ENCODE results near the gene CECR2.
"Not testable (repeated sequence)": the region's sequence is repeated elsewhere in the genome, so short reads cannot be mapped to it uniquely, and the experiment has no call there.

- TF ChIP-seq FOXK2 (IDR thresholded peaks at IDR 0.05); BHLHE40 (IDR thresholded peaks at IDR 0.05; ENCODE audit: borderline replicate concordance); SP1 (IDR thresholded peaks at IDR 0.05); TARDBP (IDR thresholded peaks at IDR 0.05); HDGF (IDR thresholded peaks at IDR 0.05; ENCODE audit: borderline replicate concordance); ELF4 (IDR thresholded peaks at IDR 0.05); FOXM1 (IDR thresholded peaks at IDR 0.05; ENCODE audit: borderline replicate concordance); FOXA1 (IDR thresholded peaks at IDR 0.05); L3MBTL2 (conservative IDR thresholded peaks at IDR 0.05); SUZ12 (IDR thresholded peaks at IDR 0.05); CTBP1 (IDR thresholded peaks at IDR 0.05; ENCODE audit: borderline replicate concordance); NFRKB (IDR thresholded peaks at IDR 0.05); ZNF384 (IDR thresholded peaks at IDR 0.05); ARNT (IDR thresholded peaks at IDR 0.05): not testable (repeated sequence)
Measured at GRCh38 chr22:17427528-17427927, 58.3 kb downstream of the CECR2 start.
